ENCODE data around the gene H6PD.
A peak's percentile ranks its signal among the peaks of the same experiment; 100 is the strongest.

The H6PD gene

DNA sequence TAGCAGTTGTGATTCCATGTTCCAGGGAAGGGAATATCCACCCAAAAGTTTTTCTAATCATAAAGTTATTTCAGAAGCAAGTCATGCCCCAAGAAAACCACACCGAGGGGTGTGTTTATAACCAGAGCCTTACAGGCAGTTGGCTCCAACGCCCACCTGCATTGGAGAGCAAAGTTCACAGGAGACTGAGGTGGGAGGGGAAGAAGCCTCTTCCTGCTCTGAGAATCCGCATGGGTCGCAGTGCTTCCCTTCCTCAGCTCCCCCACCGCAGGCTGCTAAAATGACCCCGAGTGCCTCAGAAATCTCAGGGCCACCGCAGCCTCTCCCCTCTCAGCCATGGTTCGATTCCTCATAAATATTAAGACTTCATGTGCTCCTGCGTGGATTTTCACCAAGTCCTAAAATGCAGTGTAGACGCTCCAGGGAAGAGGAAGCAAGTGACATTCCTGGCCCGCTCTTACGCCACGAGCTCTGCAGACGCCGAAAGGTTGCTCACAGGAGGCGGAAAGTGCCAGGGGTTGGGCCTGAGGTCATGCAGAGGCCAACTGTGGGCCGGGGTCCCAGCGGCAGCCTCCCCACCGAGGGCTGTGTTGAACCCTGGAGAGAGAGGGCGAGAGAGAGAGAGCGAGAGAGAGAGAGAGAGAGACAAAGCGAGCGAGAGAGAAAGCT lies 44.7 kb downstream of the H6PD start:
- DNase-seq (ENCODE audit: low spot score) = no peak

GRCh38 chr1:9280015-9280860 lies 45.7 kb downstream of the H6PD start:
- DNase-seq (ENCODE audit: low spot score) = no peak

GRCh38 chr1:9281071-9281827 lies 46.7 kb downstream of the H6PD start:
- DNase-seq (ENCODE audit: low spot score) = no peak

DNA sequence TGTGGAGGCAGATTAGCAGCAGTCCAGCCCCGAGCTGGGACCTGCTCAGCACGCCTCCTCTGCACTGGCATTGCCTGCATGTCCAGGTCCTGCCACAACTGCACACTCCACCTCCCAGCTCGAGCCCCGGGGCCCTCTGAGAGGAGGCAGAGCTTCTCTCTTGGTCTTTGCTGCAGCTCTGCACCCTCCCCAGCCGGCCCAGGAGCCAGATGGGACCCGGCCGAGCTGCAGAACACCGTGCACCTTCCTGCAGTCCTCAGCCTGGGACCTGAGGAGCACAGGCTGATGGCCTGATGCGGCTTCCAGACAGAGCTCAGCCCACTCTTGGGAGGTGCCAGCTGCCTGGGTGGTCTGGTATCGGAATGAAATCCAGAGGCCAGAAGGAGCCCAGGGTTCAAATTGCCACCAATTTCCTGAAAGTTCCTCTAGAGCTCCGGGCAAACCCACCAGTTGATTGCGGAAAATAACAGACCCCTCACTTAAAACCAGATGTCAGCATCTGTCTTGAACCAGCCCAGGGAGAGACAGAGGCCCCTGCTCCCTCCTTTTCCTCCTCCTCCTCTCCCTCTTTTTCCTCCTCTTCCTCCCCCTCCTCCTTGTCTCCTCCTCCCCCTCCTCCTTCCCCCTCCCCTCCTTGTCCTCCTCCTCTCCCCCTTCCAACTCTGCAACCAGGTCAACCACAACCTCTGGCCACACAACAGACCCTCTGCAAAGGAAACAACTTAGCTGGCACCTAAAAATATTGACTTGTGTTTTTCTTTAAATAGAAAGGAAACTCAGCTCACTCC lies 47.5 kb downstream of the H6PD start:
- DNase-seq (ENCODE audit: low spot score) = no peak

DNA sequence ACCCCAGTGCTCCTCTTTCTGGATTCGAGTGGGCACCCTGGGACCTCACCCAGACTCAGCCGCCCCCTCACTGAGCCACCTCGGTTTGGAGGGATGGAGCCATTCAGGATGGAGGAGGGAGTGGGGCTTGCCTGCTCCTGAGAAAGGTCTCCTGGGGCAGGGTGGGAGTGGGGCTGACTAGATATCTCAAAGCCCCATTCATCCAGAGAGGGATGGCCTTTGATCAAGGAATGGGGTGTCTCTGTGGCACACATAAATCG lies 48.1 kb downstream of the H6PD start:
- no peak for DNase-seq (ENCODE audit: low spot score)

DNA sequence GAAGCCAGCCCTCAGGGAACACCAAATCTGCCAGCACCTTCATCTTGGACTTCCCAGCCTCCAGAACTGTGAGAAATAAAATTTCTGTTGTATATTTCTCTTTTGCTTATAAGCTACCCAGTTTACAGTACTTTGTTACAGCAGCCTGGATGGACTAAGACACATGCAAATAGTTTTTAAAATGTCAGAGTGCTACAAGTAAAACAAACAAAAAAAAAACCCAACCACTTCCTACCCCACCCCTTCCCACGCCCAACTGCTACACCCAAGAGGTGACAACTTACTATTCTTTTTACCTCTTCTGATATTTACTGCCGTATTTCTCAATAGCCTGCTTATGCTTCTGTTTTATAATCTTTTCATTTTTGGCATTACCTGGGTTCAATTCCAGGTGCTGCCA lies 49.5 kb downstream of the H6PD start:
- DNase-seq (ENCODE audit: low spot score) = no peak

GRCh38 chr1:9286556-9286955 lies 52.0 kb downstream of the H6PD start:
- DNase-seq (ENCODE audit: low spot score) = no peak

- DNase-seq (ENCODE audit: low spot score) = no peak
Measured at GRCh38 chr1:9289090-9289534, 54.5 kb downstream of the H6PD start.

DNA sequence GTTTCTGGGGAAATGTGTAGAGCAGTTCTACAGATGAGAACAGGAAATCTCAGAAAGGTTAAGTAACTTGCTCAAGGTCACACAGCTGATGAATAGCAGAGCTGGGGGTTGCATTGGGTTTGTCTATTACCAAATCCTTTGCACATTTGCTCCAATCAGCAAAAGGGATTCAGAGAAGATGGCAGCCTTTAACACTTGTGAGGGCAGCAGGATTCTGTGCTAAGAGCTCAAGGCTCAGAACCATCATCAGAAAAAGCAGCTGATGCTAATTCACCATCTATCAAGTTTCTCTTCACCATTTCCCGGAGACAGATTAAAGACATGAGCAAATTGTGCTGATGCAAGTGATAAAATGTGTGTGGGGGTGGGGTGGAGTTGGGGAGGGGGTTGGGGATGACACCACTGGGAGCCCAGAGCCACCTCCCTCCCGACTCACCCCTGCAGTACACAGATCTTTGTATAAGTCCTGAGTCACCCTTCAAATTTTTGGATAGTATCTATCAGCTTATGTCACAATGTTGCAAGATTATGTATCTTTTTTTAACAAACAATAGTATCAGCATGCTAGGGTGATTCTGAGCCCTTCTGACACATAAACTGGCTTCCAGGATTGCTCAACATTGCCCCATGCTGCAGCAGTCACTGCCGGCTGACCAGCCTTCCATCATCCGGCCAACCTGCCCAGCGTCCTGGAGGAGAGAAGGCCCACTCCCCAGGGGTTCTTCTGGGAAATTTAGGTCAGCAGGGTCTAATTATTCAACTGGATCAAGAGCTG lies 55.3 kb downstream of the H6PD start:
- DNase-seq (ENCODE audit: low spot score) = no peak

GRCh38 chr1:9291914-9292360 lies 57.4 kb downstream of the H6PD start:
- peak; percentile 49 for DNase-seq (ENCODE audit: low spot score)

DNA sequence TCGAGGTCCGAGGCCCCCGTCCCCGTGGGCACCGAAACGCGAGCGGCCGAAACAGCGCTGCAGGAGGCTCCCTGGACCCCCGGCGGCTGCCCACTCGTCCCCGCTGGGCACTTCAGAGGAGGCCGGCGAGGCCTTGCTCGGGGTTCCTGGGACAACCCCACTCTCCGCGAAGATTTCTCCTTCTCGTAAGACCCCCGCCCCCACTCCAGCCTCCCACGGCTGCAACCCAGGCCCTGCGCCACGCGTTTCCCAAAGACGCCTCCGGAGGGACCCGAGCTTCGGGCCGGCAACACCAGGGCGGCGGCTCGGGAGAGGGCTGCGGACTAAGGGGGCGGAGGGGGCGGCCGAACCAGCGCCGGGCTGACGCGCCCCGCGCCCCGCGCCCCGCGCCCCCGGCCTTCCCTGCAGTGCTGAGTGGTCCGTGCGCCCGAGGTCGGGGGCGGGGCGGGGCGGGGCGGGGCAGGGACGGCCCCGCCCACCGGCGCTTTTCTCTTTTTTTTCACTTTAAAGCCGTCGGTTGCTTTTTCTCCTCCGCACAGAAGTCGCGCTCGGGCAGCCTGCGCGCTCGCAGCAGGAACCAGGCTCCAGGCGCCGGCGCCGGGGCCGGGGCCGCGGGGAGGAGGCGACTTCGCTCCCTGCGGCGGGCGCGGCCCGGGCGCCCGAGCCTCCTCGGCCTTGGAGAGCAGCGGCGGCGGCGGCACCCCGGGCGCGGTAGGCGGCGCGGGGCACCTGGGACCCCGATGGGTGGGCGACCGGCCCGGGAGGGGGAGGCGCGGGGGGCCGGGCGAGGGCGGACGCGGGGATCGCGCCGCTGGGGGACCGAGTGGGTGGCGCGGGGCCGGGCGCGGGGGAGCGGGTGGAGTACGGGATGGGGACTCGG lies 58.0 kb downstream of the H6PD start, which contains the start of gene SPSB1:
Gene SPSB1 (plus strand): TSS at position 534 of the 880 bp plus-strand sequence. CDS start 62,998 bp downstream, outside the sequence.
- peak; percentile 70 for DNase-seq (ENCODE audit: low spot score)

DNA sequence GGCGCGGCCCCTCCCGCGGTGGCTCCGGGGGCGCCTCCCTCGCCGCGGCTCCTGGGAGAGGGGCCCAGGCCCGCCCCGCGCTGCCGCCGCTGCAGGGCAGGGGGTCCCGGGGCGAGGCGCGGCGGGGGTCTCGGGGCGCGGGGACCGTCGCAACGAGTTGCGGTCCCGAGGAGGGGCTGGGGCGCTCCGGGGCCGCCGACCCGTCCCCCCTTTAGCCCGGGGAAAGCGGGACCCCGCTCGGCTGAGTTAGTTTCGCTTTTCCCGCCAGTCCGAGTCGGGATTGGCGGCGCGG lies 58.6 kb downstream of the H6PD start:
- no peak for DNase-seq (ENCODE audit: low spot score)

DNA sequence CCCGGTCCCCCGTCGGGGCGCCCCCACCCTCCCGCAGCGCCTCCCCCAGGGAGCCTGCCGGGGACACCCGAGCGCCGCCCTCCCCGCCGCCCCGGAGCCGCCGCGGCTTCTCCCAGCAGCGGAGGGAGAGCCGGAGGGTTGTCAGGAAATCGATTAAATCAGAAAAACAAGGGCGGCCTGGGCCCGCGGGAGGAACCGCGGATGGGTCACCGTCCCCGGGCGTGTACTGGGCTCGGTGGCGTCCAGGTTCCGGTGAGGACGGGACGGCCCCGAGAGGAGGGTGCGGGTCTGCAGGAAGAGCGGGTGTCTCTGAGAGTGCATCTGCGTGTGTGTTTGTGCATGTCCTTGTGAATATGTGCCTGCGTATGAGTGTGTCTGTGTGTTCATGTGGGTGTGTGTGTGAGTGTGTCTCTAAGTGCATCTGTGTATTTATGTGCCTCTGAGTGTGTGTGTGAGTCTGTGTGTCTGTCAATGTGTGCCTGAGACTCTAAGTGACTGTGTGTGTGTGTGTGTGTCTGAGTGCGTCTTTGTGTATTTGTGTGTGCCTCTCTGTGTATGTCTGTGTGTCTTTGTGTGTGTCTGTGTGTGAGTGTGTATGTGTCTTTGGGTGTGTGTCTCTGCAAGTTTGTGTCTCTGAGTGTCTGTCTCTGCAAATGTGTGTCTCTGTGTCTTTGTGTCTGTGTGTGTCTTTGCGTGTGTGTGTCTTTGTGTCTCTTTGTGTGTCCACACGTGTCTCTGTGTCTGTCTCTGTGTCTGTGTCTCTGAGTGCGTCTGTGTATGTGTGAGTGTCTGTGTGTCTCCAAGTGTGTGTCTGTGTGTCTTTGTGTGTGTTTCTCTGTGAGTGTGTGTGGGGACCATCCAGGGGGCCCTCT lies 59.2 kb downstream of the H6PD start:
- DNase-seq (ENCODE audit: low spot score) = no peak

DNA sequence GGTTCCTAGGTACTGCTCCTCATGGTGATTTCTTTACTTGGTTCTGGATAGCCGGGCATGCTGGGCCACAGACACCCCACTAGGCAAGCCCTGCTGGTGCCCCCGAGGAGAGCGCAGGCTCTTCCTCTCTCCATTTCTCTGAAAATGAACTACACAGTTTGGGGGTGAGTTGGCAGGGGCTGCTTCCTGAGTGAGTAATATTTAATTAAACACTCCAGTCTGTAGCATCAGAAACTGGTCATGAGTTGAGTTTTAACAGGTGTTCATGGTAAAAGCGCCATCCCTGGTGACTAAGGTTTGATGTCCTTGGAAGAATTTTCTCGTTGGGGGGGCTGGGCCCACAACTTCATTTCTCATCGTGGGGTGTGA lies 59.8 kb downstream of the H6PD start:
- DNase-seq (ENCODE audit: low spot score) = no peak

- DNase-seq (ENCODE audit: low spot score) = peak; percentile 58
Measured at GRCh38 chr1:9294910-9295636, 60.5 kb downstream of the H6PD start.

DNA sequence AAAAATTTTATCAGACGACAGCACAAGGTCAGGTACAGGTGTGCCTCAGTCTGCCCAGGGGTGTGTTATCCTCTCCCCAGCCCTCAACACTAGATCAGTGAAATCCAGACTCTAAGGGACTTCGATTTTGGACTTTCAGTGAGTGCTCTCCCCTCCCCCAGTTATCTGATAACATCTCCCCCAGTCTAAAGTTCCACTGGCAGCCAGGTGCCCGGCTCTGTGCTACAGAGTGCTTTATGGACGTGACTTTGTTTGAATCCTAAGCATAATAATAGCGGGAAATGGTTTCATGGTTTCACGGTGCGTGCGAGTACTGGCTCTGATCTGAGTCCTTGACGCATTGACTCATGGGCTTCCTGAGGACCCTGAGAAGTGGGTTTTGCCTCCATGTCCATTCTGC lies 61.3 kb downstream of the H6PD start:
- DNase-seq (ENCODE audit: low spot score) = no peak

DNA sequence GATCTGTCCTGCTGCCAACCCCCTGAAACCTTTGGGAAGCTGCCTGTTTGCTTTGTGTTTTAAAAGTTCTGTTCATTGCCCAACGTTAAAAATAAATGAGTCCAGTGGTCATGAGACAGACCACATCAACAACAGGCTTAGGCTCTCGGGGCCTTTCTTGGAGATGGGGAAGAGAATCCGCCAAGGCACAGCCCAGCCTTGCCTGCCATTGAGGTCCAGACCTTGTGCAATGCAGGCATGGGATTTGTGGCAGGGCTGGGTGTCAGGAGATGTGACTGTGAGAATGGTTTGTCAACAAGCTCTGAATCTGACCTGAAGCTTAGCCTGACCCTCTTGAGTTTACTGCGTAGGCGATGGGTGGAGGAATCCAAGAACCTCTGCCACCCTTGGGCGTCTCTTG lies 62.3 kb downstream of the H6PD start:
- DNase-seq (ENCODE audit: low spot score) = no peak

- DNase-seq (ENCODE audit: low spot score) = no peak
Measured at GRCh38 chr1:9297831-9298230, 63.3 kb downstream of the H6PD start.

DNA sequence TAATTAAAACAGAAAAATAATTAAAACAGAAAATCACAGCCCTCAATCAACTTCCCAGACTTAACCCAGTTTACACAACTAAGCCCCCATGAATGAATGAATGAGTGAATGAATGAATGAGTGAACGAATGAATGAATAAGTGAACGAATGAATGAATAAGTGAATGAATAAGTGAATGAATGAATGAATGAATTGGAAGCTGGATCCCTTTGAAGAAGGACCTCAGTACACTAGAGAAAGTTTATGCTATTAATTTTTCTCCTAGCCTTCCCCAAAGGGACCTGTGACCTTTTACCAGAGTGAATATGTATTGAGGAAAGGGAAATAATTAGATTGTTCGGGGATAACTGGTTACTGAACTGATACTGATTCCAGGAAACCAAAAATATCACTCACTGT lies 63.7 kb downstream of the H6PD start:
- DNase-seq (ENCODE audit: low spot score) = no peak

Measured in pons (tissue), 1 donor.